Ammon's horn (tissue), 1 donor: ENCODE results near the gene ZBTB18.
A peak's percentile ranks its signal among the peaks of the same experiment; 100 is the strongest.
"Not testable (repeated sequence)": the region's sequence is repeated elsewhere in the genome, so short reads cannot be mapped to it uniquely, and the experiment has no call there.

Experiments
- DNase-seq: peaks from one replicate; pipeline ENCODE4 v3.0.0-alpha.2; 2016; ENCODE audit warnings: low spot score

The ZBTB18 gene

GRCh38 chr1:244050835-244051444 is at the start of gene ZBTB18:
Gene ZBTB18, plus strand, starts transcription at chr1:244051283. Its CDS starts 149 bp downstream, at chr1:244051432.
- peak; percentile 85 for DNase-seq

GRCh38 chr1:244002721-244003120 is 48.4 kb upstream of the ZBTB18 start:
- DNase-seq: no peak

DNA sequence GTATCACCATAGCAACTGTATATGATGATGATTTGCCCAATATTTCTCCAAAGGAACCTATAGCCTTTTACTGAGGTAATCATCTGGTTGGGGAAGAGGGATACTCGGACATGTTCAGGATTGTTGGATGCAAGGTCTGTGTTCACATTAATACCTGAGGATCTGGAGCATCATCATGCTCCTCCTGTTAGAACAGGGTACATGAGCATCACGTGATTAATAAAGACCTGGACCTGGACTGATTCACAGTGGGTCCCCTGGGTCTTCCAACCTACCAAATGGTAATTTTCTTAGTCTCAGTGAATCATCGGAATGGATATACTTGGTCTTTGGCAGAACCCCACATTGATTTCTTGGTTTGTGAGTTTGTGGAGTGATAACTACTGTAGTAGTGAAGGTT is 45.6 kb upstream of the ZBTB18 start:
- no peak for DNase-seq

DNA sequence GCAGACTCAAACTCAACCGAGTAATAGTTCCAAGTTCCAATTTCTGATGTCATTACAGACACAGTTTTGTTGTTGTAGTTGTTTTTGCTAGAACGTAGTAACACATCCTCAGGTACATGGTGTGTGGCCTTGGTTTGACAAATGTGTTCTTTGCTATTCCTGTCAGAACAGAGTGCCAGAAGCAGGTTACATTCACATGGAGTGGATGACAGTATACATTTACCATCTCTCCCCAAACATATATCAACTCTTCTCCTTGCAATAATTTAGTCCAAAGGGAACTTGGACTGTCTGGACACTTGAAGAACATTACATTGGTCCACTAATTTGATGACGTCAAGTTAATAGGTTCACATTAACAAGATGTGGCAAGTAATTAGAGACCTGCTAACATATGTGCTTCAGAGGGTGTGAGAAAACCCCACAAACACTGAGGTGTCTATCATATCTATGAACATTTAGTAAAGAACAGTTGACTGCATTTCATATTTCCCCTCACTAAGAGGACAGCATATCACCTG is 44.6 kb upstream of the ZBTB18 start:
- DNase-seq: no peak

GRCh38 chr1:244006961-244007360 is 44.1 kb upstream of the ZBTB18 start:
- no peak for DNase-seq

GRCh38 chr1:244010191-244010590 is 40.9 kb upstream of the ZBTB18 start:
- DNase-seq: no peak

DNA sequence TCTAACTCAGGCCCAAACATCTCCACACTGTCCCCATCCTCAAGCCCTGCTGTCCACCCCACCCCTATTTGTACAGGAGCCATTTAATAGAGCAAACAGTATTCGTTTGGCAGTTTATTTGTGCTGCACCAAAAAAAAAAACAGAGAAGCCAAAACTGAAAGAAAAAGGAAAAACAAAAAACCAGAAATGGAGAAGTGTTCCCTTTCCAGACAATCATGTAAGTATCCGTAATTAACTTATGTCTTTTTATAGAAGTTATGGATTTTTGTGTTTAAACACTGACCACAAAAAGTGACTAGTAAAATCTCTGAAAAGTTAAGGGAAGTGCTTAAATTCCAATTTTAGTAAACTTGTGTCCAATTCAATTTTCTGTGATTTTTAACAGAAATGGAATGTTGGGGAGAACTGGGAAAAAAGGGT is 40.4 kb upstream of the ZBTB18 start:
- no peak for DNase-seq

DNA sequence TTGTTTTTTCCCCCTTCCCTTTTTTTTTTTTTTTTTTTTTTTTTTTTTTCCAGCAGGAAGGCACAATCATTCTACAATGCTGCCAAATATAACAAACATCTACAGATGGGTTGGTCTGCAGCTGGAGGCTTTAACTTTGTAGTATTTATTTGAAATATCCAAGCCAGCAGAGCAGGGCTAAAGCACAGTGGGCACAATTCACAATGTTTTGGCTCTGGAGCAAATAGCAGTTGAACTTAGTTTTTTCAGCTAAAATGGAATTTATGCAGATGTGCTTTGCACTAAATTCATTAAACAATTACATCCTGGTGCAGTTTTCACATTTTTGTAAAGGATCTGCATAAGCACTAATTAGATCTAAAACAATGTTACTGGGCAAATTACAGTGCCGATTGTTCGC is 39.8 kb upstream of the ZBTB18 start:
- DNase-seq: peak; percentile 20

GRCh38 chr1:244011786-244012185 is 39.3 kb upstream of the ZBTB18 start:
- peak; percentile 26 for DNase-seq

- peak; percentile 33 for DNase-seq
These were observed 38.9 kb upstream of the ZBTB18 start for GRCh38 chr1:244012202-244012601.

DNA sequence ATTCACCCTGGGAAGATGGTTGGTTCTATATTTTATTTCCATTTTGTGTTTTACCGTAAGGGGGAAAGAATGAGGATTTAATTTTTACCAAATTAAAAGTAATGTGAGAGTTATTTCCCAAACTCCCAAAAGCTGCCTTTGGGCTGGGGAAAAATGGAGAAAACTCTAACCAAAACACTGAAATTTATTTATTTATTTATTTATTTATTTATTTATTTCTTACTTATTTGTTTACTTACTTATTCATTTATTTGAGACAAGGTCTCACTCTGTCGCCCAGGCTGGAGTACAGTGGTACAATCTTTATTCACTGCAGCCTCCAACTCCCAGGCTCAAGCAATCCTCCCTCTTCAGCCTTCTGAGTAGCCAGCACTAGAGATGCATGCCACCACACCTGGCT is 38.0 kb upstream of the ZBTB18 start:
- no peak for DNase-seq

DNA sequence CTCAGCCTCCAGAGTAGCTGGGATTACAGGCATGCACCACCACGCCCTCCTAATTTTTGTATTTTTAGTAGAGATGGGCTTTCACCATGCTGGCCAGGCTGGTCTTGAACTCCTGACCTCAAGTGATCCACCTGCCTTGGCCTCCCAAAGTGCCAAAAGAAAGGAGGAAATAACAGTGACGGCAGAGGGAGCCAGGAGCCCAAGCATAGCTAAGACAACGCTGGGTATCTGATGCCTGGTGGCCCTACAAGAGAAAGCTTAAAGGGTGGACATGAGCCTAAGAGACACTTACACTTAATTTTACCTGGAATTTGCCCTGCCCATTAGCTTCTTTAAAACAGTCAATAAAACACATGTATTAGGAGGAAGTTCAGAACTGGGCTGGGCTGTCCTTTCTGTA is 36.2 kb upstream of the ZBTB18 start:
- not testable (repeated sequence) for DNase-seq

DNA sequence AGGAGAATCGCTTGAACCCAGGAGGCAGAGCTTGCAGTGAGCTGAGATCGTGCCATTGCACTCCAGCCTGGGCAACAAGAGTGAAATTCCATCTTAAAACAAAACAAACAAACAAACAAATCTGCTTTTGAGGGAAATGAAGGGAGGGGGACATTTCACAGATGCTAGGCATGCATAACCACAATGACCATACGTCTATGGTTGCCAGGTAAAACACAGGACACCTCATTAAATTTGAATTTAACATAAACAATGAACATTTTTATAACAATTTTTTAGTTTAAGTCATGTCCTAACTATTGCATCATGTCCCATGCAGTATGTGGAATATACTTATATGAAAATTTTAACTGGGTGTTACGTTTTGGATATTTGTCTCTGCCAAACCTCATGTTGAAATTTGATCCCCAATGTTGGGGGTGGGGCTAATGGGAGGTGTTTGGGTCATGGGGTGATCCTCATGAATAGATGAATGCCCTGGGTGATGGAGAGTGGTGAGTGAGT is 31.0 kb upstream of the ZBTB18 start:
- no peak for DNase-seq

DNA sequence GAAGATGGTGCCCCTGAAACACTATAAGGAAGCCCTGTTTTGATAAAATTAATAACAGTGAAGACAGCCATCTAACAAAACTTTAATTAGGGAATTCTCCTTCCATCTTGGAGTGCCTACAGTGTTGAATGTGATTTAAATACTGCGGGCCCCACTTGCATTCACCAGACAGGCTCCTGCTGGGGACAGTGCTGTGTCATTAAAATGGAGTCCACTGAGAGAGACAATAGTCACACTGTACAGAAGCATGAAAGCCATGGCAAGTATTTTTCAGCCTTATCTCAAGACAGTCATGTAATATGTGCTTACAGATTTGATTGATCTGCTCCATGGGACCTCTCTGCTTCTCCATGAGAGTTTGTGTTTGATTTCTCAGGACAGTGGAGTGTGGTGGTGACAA is 29.7 kb upstream of the ZBTB18 start:
- DNase-seq: no peak

DNA sequence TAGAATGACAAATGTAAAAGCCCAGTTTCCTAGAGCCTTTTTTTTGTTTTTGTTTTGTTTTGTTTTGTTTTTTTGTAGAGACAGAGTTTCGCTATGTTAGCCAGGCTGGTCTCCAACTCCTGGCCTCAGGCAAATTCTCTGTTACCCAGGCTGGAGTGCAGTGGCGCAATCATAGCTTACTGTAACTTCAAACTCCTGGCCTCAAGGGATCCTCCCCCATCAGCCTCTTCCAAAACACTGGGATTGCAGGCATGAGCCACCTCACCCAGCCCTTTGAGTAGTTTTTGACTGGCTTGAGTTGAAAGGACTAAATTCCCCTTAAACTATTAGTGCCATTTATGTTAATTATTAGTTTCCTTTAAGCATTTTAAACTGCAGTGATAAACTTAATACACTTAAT is 28.8 kb upstream of the ZBTB18 start:
- no peak for DNase-seq

- no peak for DNase-seq
These were observed 28.1 kb upstream of the ZBTB18 start for GRCh38 chr1:244022864-244023440.

- no peak for DNase-seq
These were observed 23.5 kb upstream of the ZBTB18 start for GRCh38 chr1:244027491-244028145.

- no peak for DNase-seq
These were observed 22.4 kb upstream of the ZBTB18 start for GRCh38 chr1:244028701-244029100.

DNA sequence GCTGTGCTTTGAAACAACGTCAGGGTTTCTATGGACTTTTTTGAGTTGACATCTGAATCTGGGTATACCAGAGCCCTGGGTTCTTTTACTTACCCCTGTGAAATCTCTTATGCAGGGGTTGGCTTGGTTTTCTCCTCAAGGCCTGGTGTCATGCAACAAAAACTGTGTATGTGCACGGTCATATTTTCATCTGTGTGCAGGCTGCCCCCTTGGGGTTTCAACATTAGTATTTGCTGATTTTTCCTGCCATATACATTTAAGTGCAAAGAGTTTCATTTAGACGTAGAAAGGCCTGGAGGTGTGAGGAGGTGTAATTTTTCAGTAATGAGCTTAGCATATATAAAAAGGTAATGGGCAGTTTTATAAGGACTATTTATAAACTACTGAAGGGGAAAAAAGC is 22.0 kb upstream of the ZBTB18 start:
- DNase-seq: no peak

DNA sequence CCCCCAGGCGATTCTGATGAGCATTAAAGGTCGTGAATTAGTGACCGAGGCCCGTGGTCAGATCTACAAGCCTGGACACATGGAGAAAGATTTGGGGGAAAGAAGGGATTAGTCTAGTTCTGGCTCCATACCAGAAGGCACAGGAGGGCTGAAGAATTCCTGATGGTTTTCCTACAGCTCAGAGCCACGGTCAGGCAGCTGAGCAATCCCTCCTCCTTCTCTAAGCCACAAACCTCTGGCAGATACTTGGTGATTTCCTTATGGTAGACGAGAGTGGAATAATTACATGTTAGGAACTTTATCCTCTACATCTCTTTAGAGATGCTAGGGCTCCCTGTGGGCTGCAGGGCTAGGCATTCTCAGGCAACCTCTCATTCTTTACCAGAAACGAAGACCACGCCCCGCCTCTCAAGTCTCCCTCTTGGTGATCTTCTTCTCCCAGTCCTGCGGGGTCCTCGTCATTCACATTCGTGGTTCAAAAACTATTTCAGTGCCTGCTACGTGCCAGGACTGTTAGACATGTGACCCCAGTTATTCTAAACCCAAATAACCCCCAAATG is 20.5 kb upstream of the ZBTB18 start:
- DNase-seq: no peak

- DNase-seq: no peak
These were observed 15.7 kb upstream of the ZBTB18 start for GRCh38 chr1:244035358-244035757.

GRCh38 chr1:244037252-244037651 is 13.8 kb upstream of the ZBTB18 start:
- DNase-seq: no peak
